SK-N-MC (cell line): ENCODE results near the gene ADAMTS17.

Source experiments
- EZH2 ChIP-seq: fragments of 200-600 bp; sonication (generic); IDR thresholded peaks from one replicate; pipeline ENCODE4 v1.6.1; 2017; ENCODE audit warnings: antibody characterized with exemption
- POLR2AphosphoS5 ChIP-seq: IDR thresholded peaks from 2 replicates; pipeline ENCODE4 v1.6.1; 2012; ENCODE audit warnings: mild to moderate bottlenecking, low read depth, low read length, borderline replicate concordance

GRCh38 chr15:99961011-99961441 is 380.7 kb downstream of the ADAMTS17 start:
- no peak for TF ChIP-seq EZH2
- TF ChIP-seq POLR2AphosphoS5: no peak
